ENCODE data around the gene KRTAP10-3. TPM values are rescaled to one million over a fixed set of nuclear protein-coding genes. Genes with fewer than 3 reads are reported as not detected.

KRTAP10-3 gene
- total and polyA plus RNA-seq, 9 of the 15 experiments (the other 6 are each of a cell fraction or from before 2014, with no cell fraction given) = not detected

DNA sequence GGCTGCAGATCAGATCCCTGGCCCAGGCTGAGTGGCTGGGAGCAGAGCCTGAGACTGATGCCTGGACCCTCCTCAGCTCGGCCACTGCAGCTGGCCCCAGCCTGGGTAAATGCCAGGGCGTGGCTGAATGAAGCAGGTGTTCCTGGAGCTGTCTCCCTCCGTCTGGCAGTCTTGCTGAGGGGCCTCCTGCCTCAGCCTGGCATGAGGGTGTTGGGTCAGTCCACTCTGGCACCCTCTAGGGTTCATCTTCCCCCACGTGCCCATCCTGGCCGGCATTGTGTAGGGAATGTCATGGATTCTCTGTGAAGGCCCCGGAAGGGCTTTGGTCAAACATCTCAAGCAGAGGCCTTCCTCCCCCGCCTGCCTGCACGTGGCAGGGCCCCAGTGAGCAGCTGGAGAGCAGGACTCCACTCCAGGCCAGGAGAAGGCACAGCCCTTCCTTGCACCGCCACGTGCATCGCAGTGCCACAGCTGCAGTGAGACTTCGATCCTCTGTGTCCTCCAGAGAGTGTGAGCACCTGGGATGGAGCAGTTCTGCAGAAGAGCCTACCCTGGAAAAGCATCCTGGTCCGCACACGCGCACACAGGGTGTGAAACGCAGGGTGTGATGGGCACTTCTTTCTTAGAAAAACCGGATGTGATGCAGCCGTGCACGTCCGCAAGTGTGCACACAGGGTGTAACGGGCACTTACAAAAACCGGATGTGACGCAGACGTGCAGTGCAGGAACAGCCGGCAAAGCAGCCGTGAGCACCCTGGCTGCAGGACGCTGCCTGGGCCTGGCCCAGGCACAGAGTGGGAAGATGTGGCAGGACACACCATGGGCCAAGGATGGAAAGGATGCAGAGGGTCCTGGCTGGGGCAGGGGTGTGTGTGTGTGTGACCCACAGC is 10.3 kb upstream of the KRTAP10-3 start:
- Histone ChIP-seq H3K4me3 (no peak overlapping the region), H3K27ac (ENCODE audit: extremely low read depth, low read depth, low read length) (no peak overlapping the region), H3K9ac (ENCODE audit: insufficient read depth in 1 of 2, low read depth in 2 of 2, low read length in 2 of 2) (no peak overlapping the region), H3K4me1 (replicated peaks in 1 of 2; ENCODE audit: control insufficient read depth in 2 of 2, insufficient read depth in 2 of 2, low read length in 2 of 2) (peaks cover 0 to 20% of the 10 kb centered on the region in 2 experiments; a peak in 1 of 5 replicates), H4K20me1 (replicated peaks; ENCODE audit: control insufficient read depth, insufficient read depth, low read length) (no peaks in the 10 kb centered on the region), H3K79me2 (ENCODE audit: control insufficient read depth, insufficient read depth, low read length) (no peaks in the 10 kb centered on the region), H2AFZ (ENCODE audit: low read depth, low read length) (peak overlapping the region; percentile 49; the same call in 1 of the 2 replicates), H3K9me3 (replicated peaks; ENCODE audit: control insufficient read depth, insufficient read depth, low read depth, low read length) (no peaks in the 10 kb centered on the region), H3K9me1 (ENCODE audit: control insufficient read depth, insufficient read depth, low read length) (no peaks in the 10 kb centered on the region), H3K4me2 (ENCODE audit: insufficient read depth, low read length) (peak overlapping the region; percentile 8; the same call in 1 of the 2 replicates), H3K36me3 (ENCODE audit: control insufficient read depth, insufficient read depth, low read length) (no peaks in the 10 kb centered on the region), H3K27me3 (ENCODE audit: control insufficient read depth in 2 of 2, insufficient read depth in 2 of 2, low read length in 2 of 2) (peaks cover 20 to 34% of the 10 kb centered on the region in 2 experiments; a peak in 3 of 5 replicates)
- intact Hi-C loops (cut with micrococcal nuclease) (no loop called here), in situ Hi-C loops (cut with MboI) (no loop called here)
- peak in 3 of 4 experiments; percentile 37 to 41 (median 38) for DNase-seq (ENCODE audit: extremely low read depth in 1 of 4, low spot score in 3 of 4)
- FAIRE-seq = no peak
- WGBS (ENCODE audit: insufficient coverage, low coverage, missing lambda C conversion rate) = 4% methylated on average over 27 of the region's 27 CpGs
- BruUV-seq (replicated peaks) = no TSS peak
- peak; percentile 70 for ATAC-seq
- POLR2A ChIA-PET = interaction anchor here (0.6 kb wide), 1 partner anchor 42 kb away, joined by 3 read pairs; no protein-coding TSS in a partner anchor
- CTCF ChIA-PET (ENCODE audit: low intra/inter-chr PET ratio) = no interaction called here
- TF ChIP-seq BCL6 (CRISPR knock-in tag; IDR thresholded peaks at IDR 0.05) (no peak), FOXJ3 (CRISPR knock-in tag; IDR thresholded peaks at IDR 0.05) (no peak), ZNF12 (CRISPR knock-in tag; IDR thresholded peaks at IDR 0.05) (no peak), ATF1 (CRISPR knock-in tag; IDR thresholded peaks at IDR 0.05) (no peak), ATF1 (tag; IDR thresholded peaks at IDR 0.05) (peak; percentile 84), RBM14 (IDR thresholded peaks at IDR 0.05; ENCODE audit: borderline replicate concordance, insufficient read depth, low read depth, low read length) (no peak), SNRNP70 (optimal IDR thresholded peaks at IDR 0.05; ENCODE audit: low read depth, low read length) (no peak), ATF7 (IDR thresholded peaks at IDR 0.05) (peak; percentile 35; the same call in 1 of the 2 replicates), ZNF699 (CRISPR knock-in tag; IDR thresholded peaks at IDR 0.05; ENCODE audit: insufficient replicate concordance) (no peak), OTX1 (CRISPR knock-in tag; IDR thresholded peaks at IDR 0.05) (no peak), TGIF2 (CRISPR knock-in tag; IDR thresholded peaks at IDR 0.05) (peak; percentile 20; the same call in 1 of the 2 replicates), GTF2F1 (IDR thresholded peaks at IDR 0.05; ENCODE audit: low read depth, low read length) (no peak), CREB1 (IDR thresholded peaks at IDR 0.05) (peak; percentile 50; the same call in 1 of the 2 replicates), CREB1 (CRISPR knock-in tag; IDR thresholded peaks at IDR 0.05) (peak; percentile 89), SREBF1 (IDR thresholded peaks at IDR 0.05; ENCODE audit: borderline replicate concordance, low read depth, low read length) (no peak), EP300 (IDR thresholded peaks at IDR 0.05; ENCODE audit: low read length) (no peak), E2F3 (CRISPR knock-in tag; IDR thresholded peaks at IDR 0.05) (no peak), ZKSCAN3 (CRISPR knock-in tag; IDR thresholded peaks at IDR 0.05) (no peak)
- TF ChIP-seq, protein P1, sequence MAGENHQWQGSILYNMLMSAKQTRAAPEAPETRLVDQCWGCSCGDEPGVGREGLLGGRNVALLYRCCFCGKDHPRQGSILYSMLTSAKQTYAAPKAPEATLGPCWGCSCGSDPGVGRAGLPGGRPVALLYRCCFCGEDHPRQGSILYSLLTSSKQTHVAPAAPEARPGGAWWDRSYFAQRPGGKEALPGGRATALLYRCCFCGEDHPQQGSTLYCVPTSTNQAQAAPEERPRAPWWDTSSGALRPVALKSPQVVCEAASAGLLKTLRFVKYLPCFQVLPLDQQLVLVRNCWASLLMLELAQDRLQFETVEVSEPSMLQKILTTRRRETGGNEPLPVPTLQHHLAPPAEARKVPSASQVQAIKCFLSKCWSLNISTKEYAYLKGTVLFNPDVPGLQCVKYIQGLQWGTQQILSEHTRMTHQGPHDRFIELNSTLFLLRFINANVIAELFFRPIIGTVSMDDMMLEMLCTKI (IDR thresholded peaks at IDR 0.05; ENCODE audit: partially characterized antibody) = no peak
- TF ChIP-seq, protein P2, sequence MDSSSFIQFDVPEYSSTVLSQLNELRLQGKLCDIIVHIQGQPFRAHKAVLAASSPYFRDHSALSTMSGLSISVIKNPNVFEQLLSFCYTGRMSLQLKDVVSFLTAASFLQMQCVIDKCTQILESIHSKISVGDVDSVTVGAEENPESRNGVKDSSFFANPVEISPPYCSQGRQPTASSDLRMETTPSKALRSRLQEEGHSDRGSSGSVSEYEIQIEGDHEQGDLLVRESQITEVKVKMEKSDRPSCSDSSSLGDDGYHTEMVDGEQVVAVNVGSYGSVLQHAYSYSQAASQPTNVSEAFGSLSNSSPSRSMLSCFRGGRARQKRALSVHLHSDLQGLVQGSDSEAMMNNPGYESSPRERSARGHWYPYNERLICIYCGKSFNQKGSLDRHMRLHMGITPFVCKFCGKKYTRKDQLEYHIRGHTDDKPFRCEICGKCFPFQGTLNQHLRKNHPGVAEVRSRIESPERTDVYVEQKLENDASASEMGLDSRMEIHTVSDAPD (CRISPR knock-in tag; IDR thresholded peaks at IDR 0.05) = no peak
- TF ChIP-seq, protein P3, sequence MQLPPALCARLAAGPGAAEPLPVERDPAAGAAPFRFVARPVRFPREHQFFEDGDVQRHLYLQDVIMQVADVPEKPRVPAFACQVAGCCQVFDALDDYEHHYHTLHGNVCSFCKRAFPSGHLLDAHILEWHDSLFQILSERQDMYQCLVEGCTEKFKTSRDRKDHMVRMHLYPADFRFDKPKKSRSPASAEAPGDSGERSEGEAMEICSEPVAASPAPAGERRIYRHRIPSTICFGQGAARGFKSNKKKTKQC (CRISPR knock-in tag; IDR thresholded peaks at IDR 0.05) = 0 out of 2 replicates have a peak, but pooled peaks have one; percentile 29
